Stomach (tissue), 4 donors: ENCODE data around the gene SSUH2.

ENCODE experiments used
- EP300 ChIP-seq: sonication (generic); formaldehyde crosslinking; IDR thresholded peaks from one replicate; pipeline ENCODE4 v1.6.1; 2017; ENCODE audit warnings: antibody characterized with exemption
- POLR2AphosphoS5 ChIP-seq, 3 donors: sonication (generic); formaldehyde crosslinking; IDR thresholded peaks; one replicate each; pipeline ENCODE4 v1.6.1; 2016; ENCODE audit warnings: antibody characterized with exemption in 3 of 3
- TF ChIP-seq, protein P1 (sequence below), 7 experiments: fragments of 450-650 bp in 4 of 7; fragments of 200-600 bp in 3 of 7; sonication (generic) in 3 of 7; IDR thresholded peaks; one replicate each; pipeline ENCODE4 v1.5.1; 2016 to 2019; ENCODE audit warnings: antibody characterized with exemption in 7 of 7, control low read depth in 2 of 7, mild to moderate bottlenecking in 1 of 7

DNA sequence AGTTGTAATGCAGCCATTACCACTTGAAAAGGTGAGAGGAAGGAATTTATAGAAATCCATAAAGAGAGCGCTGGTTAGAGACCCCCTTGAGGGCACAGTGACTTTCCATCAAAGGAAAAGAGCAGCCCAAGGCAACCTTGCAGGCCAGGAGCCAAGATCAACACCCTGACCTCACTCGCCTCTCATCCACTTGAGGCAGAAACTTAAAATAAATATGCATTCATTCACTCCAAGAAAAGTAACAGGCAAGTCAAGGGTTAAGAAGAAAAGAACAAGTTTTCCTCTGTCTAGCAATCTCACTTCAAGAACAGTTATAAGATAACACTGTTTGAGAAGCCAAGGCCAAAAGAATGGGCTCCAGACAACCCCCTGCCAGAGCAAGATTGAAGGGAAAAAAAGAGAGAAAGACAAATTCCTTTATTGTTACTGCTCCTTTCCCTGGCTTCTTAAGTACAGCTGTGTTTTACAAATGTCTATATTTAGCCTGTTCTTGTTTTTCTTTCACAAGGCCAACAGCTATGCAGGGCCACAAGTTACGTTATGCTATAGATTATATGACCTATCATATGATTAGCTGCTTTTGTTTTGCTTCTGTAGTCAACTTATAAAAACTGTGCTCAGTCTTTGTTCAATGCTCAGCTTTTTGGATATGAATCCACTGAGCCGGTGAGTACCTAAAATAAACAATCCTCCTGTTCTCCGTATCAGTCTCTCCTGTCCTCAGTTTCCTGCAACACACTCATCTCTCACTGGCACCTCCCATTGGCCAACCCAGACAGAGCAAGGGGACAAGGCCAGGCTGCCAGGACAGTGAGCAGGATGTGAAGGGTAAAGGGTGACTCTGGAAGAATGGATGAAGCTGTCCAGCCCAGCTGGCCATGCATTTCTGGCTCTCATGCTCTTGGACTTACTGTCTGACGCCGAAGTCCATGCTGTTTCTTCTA is 15.8 kb upstream of the SSUH2 start:
- TF ChIP-seq, protein P1, sequence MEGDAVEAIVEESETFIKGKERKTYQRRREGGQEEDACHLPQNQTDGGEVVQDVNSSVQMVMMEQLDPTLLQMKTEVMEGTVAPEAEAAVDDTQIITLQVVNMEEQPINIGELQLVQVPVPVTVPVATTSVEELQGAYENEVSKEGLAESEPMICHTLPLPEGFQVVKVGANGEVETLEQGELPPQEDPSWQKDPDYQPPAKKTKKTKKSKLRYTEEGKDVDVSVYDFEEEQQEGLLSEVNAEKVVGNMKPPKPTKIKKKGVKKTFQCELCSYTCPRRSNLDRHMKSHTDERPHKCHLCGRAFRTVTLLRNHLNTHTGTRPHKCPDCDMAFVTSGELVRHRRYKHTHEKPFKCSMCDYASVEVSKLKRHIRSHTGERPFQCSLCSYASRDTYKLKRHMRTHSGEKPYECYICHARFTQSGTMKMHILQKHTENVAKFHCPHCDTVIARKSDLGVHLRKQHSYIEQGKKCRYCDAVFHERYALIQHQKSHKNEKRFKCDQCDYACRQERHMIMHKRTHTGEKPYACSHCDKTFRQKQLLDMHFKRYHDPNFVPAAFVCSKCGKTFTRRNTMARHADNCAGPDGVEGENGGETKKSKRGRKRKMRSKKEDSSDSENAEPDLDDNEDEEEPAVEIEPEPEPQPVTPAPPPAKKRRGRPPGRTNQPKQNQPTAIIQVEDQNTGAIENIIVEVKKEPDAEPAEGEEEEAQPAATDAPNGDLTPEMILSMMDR (IDR thresholded peaks at IDR 0.05) = no peak
- TF ChIP-seq POLR2AphosphoS5 (IDR thresholded peaks at IDR 0.05) (no peak), EP300 (no peak)
